ENCODE measurements around the gene DDX5.

DNA sequence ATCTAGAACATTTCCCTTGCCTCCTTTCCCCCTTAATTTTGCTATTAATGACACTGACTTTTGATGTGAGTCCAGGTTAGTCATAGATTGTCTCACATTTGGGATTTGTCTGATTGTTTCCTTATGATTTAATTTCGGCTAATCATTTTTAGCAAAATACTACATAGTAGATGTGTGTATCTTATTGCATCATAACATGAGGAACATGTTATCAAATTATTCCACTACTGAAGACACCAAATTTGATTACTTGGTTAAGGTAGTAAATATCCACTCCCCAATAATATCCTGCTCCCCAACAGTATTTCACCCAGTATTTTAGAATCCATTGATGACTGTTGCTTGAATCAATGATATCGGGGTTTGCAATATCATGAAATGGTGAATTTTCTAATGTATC is 12.0 kb downstream of the DDX5 start:
- TF ChIP-seq, protein P1, sequence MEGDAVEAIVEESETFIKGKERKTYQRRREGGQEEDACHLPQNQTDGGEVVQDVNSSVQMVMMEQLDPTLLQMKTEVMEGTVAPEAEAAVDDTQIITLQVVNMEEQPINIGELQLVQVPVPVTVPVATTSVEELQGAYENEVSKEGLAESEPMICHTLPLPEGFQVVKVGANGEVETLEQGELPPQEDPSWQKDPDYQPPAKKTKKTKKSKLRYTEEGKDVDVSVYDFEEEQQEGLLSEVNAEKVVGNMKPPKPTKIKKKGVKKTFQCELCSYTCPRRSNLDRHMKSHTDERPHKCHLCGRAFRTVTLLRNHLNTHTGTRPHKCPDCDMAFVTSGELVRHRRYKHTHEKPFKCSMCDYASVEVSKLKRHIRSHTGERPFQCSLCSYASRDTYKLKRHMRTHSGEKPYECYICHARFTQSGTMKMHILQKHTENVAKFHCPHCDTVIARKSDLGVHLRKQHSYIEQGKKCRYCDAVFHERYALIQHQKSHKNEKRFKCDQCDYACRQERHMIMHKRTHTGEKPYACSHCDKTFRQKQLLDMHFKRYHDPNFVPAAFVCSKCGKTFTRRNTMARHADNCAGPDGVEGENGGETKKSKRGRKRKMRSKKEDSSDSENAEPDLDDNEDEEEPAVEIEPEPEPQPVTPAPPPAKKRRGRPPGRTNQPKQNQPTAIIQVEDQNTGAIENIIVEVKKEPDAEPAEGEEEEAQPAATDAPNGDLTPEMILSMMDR (IDR thresholded peaks at IDR 0.05): no peak
- no peak for TF ChIP-seq EZH2phosphoT487 (IDR thresholded peaks at IDR 0.05; ENCODE audit: borderline replicate concordance, low read depth)
- TF ChIP-seq MXI1 (IDR thresholded peaks at IDR 0.05; ENCODE audit: low read depth, low read length): no peak
- TF ChIP-seq CHD2 (IDR thresholded peaks at IDR 0.05; ENCODE audit: low read length, partially characterized antibody): no peak
- TF ChIP-seq GATA2 (CRISPR knock-in tag; IDR thresholded peaks at IDR 0.05): no peak
- TF ChIP-seq, protein P2, sequence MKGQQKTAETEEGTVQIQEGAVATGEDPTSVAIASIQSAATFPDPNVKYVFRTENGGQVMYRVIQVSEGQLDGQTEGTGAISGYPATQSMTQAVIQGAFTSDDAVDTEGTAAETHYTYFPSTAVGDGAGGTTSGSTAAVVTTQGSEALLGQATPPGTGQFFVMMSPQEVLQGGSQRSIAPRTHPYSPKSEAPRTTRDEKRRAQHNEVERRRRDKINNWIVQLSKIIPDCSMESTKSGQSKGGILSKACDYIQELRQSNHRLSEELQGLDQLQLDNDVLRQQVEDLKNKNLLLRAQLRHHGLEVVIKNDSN (IDR thresholded peaks at IDR 0.05; ENCODE audit: borderline replicate concordance, low read depth): no peak
- no peak for TF ChIP-seq JUND (IDR thresholded peaks at IDR 0.05)
- TF ChIP-seq, protein P3, sequence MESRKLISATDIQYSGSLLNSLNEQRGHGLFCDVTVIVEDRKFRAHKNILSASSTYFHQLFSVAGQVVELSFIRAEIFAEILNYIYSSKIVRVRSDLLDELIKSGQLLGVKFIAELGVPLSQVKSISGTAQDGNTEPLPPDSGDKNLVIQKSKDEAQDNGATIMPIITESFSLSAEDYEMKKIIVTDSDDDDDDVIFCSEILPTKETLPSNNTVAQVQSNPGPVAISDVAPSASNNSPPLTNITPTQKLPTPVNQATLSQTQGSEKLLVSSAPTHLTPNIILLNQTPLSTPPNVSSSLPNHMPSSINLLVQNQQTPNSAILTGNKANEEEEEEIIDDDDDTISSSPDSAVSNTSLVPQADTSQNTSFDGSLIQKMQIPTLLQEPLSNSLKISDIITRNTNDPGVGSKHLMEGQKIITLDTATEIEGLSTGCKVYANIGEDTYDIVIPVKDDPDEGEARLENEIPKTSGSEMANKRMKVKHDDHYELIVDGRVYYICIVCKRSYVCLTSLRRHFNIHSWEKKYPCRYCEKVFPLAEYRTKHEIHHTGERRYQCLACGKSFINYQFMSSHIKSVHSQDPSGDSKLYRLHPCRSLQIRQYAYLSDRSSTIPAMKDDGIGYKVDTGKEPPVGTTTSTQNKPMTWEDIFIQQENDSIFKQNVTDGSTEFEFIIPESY (IDR thresholded peaks at IDR 0.05; ENCODE audit: borderline replicate concordance, low read depth): no peak
- no peak for TF ChIP-seq TEAD4 (IDR thresholded peaks at IDR 0.05; ENCODE audit: borderline replicate concordance, insufficient read depth)
